ENCODE results near the gene PKM.

Gene PKM

GRCh38 chr15:72200395-72201237 is 30.4 kb downstream of the PKM start:
- no peak for DNase-seq (ENCODE audit: low spot score)

DNA sequence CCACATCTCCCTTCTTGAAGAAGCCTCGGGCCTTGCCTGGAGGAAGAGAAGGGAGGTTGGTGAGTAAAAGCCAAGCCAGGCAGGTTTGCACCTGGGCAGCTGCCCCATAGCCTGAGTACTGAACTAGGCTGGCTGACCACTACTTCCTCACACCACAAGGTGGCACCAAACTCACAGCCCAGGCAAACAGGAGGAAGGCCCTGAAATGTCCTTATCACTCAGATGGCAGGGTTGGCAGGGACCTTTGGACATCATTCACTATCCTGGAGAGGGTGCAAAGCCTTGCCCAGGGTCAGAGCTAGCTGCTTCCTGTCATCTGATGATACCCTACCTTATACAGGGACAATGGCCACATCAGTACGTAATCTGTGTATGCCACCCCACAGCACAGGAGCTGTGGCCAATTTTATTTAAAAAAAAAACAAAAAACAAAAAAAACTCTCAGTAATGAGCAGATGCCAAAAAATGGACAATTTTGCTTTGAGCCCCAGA is 31.2 kb downstream of the PKM start:
- DNase-seq (ENCODE audit: low spot score), result peak; percentile 92

DNA sequence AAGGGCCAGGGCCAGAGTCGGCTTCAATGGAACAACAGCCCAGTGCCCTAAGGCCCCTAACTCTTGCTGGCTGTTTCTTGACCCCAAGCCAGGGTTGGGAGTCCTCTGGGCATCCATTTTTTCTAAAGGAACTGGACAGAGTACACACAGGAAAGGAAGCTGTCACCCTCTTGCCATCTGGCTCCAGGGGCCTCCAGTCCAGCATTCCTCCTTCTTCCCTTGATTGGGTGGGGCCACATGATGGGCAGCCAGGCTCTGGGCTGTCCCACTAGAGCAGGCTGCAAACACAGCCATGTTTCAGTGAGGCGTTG is 31.8 kb downstream of the PKM start:
- no peak for DNase-seq (ENCODE audit: low spot score)

DNA sequence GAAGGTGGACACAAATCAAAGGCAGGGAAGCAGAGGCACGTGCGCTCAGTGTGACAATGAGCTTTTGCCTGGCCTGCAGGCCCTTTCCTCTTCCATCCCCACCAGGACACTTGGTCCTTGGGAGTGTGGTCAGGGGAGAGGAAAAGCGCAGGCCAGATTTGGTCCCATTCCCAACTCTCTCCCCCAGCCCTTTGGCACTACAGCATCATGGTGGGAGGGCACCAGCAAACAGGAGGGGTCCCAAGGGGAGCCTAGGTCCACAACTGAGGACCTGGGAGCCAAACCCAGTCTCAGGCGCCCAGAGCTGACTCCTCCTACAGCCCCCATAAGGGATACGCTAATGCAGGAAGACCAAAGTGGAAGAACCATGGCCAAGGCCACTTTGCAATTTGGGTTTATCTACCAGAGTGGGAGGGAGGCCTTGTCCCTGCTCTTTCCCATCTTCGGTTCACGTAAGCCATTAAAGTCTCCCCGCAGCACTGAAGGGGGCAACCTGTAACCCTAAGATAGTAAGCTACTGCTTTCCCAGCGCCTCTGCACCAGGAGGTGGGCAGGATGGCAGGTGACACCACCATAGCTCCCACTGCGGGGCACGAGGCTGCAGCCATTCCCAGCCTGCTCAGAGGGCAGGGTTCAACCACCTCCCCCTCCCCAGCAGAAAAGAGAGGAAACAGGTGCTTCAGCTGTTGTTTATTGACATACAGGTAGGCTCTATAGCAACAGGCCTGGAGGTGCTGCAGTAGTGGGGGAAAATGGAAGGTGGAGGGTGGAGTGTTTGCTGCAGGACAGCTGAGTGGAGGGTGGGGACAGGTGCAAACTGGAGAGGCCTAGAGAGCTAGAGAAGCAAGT is 32.4 kb downstream of the PKM start:
- no peak for DNase-seq (ENCODE audit: low spot score)

- no peak for DNase-seq (ENCODE audit: low spot score)
Measured at GRCh38 chr15:72197460-72198355, 33.3 kb downstream of the PKM start, which contains the start of gene GRAMD2A. Gene GRAMD2A (minus strand): TSS chr15:72197787.

- DNase-seq (ENCODE audit: low spot score), result no peak
Measured at GRCh38 chr15:72197041-72197459, 33.9 kb downstream of the PKM start.

GRCh38 chr15:72196409-72197040 is 34.5 kb downstream of the PKM start:
- no peak for DNase-seq (ENCODE audit: low spot score)

- no peak for DNase-seq (ENCODE audit: low spot score)
Measured at GRCh38 chr15:72195101-72195511, 35.9 kb downstream of the PKM start.

GRCh38 chr15:72193836-72194396 is 37.1 kb downstream of the PKM start:
- DNase-seq (ENCODE audit: low spot score), result no peak

DNA sequence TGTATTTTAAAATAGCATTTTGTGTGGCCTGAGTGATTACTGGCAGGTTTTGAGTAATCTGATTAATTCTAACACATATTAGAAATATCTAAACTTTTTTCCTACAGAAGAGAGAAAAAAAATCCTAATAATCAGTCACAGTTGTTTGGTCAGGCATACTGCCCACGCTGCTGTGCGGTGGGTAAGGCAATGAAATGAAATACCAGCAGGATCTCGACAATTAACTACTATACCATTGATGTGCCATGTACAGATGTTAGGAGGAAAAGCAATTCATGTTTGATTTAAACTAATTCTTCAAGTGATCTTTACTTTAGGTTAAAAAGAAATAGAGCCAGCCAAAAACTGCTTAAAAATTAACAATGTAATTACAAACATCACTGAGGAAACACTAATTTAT is 38.6 kb downstream of the PKM start:
- no peak for DNase-seq (ENCODE audit: low spot score)

- DNase-seq (ENCODE audit: low spot score), result no peak
Measured at GRCh38 chr15:72189250-72189902, 41.6 kb downstream of the PKM start.

DNA sequence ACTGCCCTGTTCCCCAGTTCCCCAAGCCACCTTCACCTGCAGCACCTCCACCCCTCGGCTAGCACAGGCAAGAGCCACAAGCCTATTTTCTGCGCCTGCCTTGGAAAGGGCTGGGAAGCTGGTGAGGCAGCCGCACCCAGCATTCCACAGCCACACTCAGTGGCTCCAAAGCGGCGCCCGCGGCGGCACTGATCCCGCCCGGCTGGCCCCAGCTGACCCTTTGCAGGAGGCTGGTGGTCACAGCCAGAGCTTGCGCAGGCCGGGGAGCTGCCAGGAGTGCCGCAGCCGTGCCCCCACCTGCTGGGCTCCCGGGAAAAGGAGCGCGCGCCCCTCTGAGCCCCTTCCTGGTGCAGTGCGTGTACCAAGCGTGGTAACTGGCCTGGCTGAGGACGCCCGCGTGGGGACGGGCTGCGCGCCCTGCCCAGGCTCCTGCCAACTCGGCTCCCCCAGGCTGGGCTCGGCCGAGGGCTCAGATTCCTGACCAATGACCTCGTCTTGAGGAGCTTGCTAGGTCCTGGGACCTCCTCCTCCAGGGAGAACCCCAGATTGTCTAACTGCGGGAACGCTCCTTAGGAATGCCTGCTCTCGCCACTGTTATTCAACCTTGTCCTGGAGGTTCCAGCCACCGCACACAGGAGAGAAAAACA is 46.7 kb downstream of the PKM start:
- DNase-seq (ENCODE audit: low spot score), result no peak

DNA sequence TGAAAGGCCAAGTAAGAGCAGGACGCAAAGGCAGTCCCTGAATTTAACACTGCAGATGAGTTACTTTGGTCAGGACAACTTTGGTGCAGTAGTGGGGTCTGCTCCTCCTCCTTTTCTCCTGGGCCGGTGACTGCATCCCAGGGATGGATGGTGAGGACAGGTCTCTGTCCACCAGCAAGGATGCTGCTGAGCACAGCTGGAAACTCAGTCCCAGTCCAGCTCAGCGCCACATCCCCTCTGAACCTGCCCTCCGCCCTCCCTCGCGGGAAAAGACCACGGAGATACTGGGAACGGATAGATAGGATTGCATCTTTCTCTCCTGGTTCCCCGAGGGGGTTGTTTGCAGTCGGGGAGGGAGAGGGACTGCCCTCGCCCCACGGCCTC is 47.2 kb downstream of the PKM start:
- no peak for DNase-seq (ENCODE audit: low spot score)

GRCh38 chr15:72182673-72183072 is 48.3 kb downstream of the PKM start:
- no peak for DNase-seq (ENCODE audit: low spot score)

- no peak for DNase-seq (ENCODE audit: low spot score)
Measured at GRCh38 chr15:72182244-72182643, 48.7 kb downstream of the PKM start.

- no peak for DNase-seq (ENCODE audit: low spot score)
Measured at GRCh38 chr15:72180761-72181324, 50.1 kb downstream of the PKM start.

DNA sequence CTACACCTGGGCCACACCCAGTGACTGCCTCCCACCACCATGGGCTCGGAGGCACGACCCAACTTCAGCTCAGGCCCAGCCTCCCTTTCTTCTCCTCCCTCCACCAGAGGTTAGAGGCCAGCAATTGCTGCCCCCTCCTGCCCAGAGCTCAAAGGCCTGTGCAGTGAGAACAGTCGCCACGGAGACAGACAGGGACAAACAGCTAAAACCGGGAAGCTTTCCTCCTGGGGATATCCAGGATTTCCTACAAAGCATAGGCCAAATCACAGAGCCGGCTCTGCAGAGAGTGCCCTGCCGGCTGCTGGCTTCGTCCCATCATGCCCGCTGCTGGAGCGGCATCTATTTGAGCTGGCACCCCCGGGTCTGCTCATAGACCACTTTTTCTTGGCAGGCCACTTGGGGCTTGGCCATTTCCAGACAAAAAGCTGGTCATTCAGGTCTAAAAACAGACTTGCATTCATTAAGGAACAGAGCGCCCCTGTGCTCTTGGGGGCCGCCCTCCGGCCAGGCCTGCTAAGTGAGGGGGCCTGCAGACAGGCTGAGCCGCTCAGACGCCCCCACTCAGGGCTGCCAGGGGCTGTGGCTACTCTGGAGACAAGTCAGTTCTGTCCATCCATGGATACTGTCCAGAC is 50.9 kb downstream of the PKM start:
- no peak for DNase-seq (ENCODE audit: low spot score)

GRCh38 chr15:72178976-72179585 is 51.9 kb downstream of the PKM start:
- no peak for DNase-seq (ENCODE audit: low spot score)

- no peak for DNase-seq (ENCODE audit: low spot score)
Measured at GRCh38 chr15:72176743-72177142, 54.2 kb downstream of the PKM start.
